Astrocyte (in vitro differentiated cells and primary cell): ENCODE data around the gene FLRT1. TPM values are rescaled to one million over a fixed set of nuclear protein-coding genes. Genes with fewer than 3 reads are reported as not detected.

Experiments used
- DNase-seq: peaks from one replicate; pipeline ENCODE4 v3.0.0-alpha.2; 2010; ENCODE audit warnings: low read depth
- FAIRE-seq: peaks from 2 replicates; lab custom pipeline; 2011; peaks lifted over from hg19 to GRCh38; lab: Jason Lieb, UNC
- H2AFZ ChIP-seq: 2 replicates; pipeline ENCODE4 v1.6.0; 2012; ENCODE audit warnings: low read depth, low read length, inconsistent platforms
- H3K27ac ChIP-seq: 2 replicates; pipeline ENCODE4 v1.5.1; 2011; ENCODE audit warnings: low read depth, low read length, inconsistent platforms
- H3K27me3 ChIP-seq: 2 replicates; pipeline ENCODE4 v1.6.0; 2011; ENCODE audit warnings: low read length, inconsistent platforms; ENCODE audit not compliant: insufficient read depth
- H3K36me3 ChIP-seq: 2 replicates; pipeline ENCODE4 v1.5.1; 2011; ENCODE audit warnings: low read length, inconsistent platforms; ENCODE audit not compliant: insufficient read depth
- H3K4me1 ChIP-seq: 2 replicates; pipeline ENCODE4 v1.5.1; 2011; ENCODE audit warnings: low read length, inconsistent platforms; ENCODE audit not compliant: insufficient read depth
- H3K4me2 ChIP-seq: 2 replicates; pipeline ENCODE4 v1.6.0; 2012; ENCODE audit warnings: low read length, inconsistent platforms
- H3K4me3 ChIP-seq: 2 replicates; pipeline ENCODE4 v1.5.1; 2011; ENCODE audit warnings: low read depth, mild to moderate bottlenecking, low read length, inconsistent platforms; ENCODE audit not compliant: insufficient read depth
- H3K79me2 ChIP-seq: 2 replicates; pipeline ENCODE4 v1.6.0; 2012; ENCODE audit warnings: mild to moderate bottlenecking, low read length, inconsistent platforms; ENCODE audit not compliant: insufficient read depth
- H3K9ac ChIP-seq: 2 replicates; pipeline ENCODE4 v1.6.0; 2012; ENCODE audit warnings: mild to moderate bottlenecking, low read length, inconsistent platforms
- H3K9me3 ChIP-seq: 2 replicates; pipeline ENCODE4 v1.5.1; 2012; ENCODE audit warnings: low read depth, mild to moderate bottlenecking, low read length, inconsistent platforms; ENCODE audit not compliant: insufficient read depth
- H4K20me1 ChIP-seq: 2 replicates; pipeline ENCODE4 v1.6.0; 2012; ENCODE audit warnings: low read length, inconsistent platforms; ENCODE audit not compliant: insufficient read depth
- H3K27ac Mint-ChIP-seq: one replicate; pipeline ENCODE4 v1.8.0; 2021; ENCODE audit warnings: mild to moderate bottlenecking, mixed read lengths; ENCODE audit not compliant: unreplicated experiment
- H3K27me3 Mint-ChIP-seq: one replicate; pipeline ENCODE4 v1.8.0; 2021; ENCODE audit warnings: low read depth, mixed read lengths; ENCODE audit not compliant: unreplicated experiment
- H3K36me3 Mint-ChIP-seq: one replicate; pipeline ENCODE4 v1.8.0; 2021; ENCODE audit warnings: low read depth, mixed read lengths; ENCODE audit not compliant: unreplicated experiment
- H3K4me1 Mint-ChIP-seq: one replicate; pipeline ENCODE4 v1.8.0; 2021; ENCODE audit warnings: low read depth, mixed read lengths; ENCODE audit not compliant: unreplicated experiment
- H3K4me3 Mint-ChIP-seq: one replicate; pipeline ENCODE4 v1.8.0; 2021; ENCODE audit warnings: mild to moderate bottlenecking, moderate library complexity, mixed read lengths; ENCODE audit not compliant: unreplicated experiment
- H3K9me3 Mint-ChIP-seq: one replicate; pipeline ENCODE4 v1.8.0; 2021; ENCODE audit warnings: mild to moderate bottlenecking, mixed read lengths; ENCODE audit not compliant: unreplicated experiment
- CTCF ChIP-seq: IDR thresholded peaks from 2 replicates; pipeline ENCODE4 v1.5.1; 2011; ENCODE audit warnings: low read depth, mild to moderate bottlenecking, inconsistent platforms, low read length, moderate library complexity; ENCODE audit not compliant: insufficient read depth
- EZH2 ChIP-seq: IDR thresholded peaks from 2 replicates; pipeline ENCODE4 v1.6.1; 2012; ENCODE audit warnings: mild to moderate bottlenecking, low read length, inconsistent platforms; ENCODE audit not compliant: insufficient read depth
- total RNA-seq: library from RNA; stranded (reverse); gene quantifications from 2 replicates; pipeline ENCODE4 v1.2.1, GENCODE V29; 2021

Gene FLRT1
- total RNA-seq, 1 donor from 2014 or later, result 0.20 TPM

DNA sequence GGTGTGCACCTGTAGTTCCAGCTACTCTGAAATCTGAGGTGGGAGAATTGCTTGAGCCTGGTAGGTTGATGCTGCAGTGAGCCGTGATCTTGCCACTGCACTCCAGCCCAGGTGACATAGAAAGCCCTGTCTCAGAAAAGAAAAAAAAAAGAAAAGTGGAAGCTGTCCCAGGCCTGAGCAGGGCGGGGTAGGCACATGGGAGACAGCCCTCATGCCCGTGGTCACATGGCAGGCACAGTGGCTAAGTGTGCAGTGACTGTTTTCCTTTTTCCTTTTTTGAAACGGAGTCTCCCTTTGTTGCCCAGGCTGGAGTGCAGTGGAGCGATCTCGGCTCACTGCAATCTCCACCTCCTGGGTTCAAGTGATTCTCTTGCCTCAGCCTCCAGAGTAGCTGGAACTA is 41.7 kb upstream of the FLRT1 start:
- no peaks in the 10 kb centered on the region for H3K4me1 ChIP-seq
- H3K9me3 ChIP-seq, result no peaks in the 10 kb centered on the region
- peaks cover 12% of the 10 kb centered on the region for H3K36me3 Mint-ChIP-seq
- no peak overlapping the region for H3K27ac Mint-ChIP-seq
- peaks cover 22% of the 10 kb centered on the region for H3K79me2 ChIP-seq
- H3K27ac ChIP-seq, result no peak overlapping the region
- no peak overlapping the region for H2AFZ ChIP-seq
- peaks cover 4% of the 10 kb centered on the region for H3K36me3 ChIP-seq
- DNase-seq, result no peak
- FAIRE-seq, result no peak
- no peak overlapping the region for H3K4me2 ChIP-seq
- H3K4me1 Mint-ChIP-seq, result peaks cover 3% of the 10 kb centered on the region
- TF ChIP-seq EZH2 (no peak), CTCF (no peak)
- H3K9ac ChIP-seq, result no peak overlapping the region
- no peaks in the 10 kb centered on the region for H3K9me3 Mint-ChIP-seq
- H3K4me3 Mint-ChIP-seq, result no peak overlapping the region
- peaks cover 84% of the 10 kb centered on the region for H4K20me1 ChIP-seq
- H3K27me3 Mint-ChIP-seq, result no peaks in the 10 kb centered on the region
- no peaks in the 10 kb centered on the region for H3K27me3 ChIP-seq
- no peak overlapping the region for H3K4me3 ChIP-seq

DNA sequence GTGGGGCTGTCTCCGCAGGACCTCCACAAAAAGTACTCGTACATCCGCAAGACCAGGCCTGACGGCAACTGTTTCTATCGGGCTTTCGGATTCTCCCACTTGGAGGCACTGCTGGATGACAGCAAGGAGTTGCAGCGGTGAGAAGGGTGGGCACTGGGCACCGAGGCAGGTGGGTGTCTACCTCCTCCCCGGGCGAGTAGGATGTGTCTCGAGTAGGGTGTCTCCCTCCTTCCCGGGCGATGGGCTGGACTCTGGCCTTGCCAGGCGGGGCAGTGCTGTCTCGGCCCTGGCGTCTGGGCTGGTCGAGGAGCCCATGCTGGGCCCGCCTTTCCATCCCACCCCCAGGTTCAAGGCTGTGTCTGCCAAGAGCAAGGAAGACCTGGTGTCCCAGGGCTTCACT is 39.2 kb upstream of the FLRT1 start:
- H3K9me3 Mint-ChIP-seq, result no peaks in the 10 kb centered on the region
- no peaks in the 10 kb centered on the region for H3K9me3 ChIP-seq
- no peak overlapping the region for H3K27ac Mint-ChIP-seq
- H3K9ac ChIP-seq, result no peak overlapping the region
- peaks cover 3% of the 10 kb centered on the region for H3K27me3 Mint-ChIP-seq
- FAIRE-seq (no peak), DNase-seq (no peak)
- no peak overlapping the region for H2AFZ ChIP-seq
- H3K4me3 ChIP-seq, result no peak overlapping the region
- no peak overlapping the region for H3K27ac ChIP-seq
- H4K20me1 ChIP-seq, result peaks cover 84% of the 10 kb centered on the region
- H3K36me3 ChIP-seq, result peaks cover 4% of the 10 kb centered on the region
- peaks cover 3% of the 10 kb centered on the region for H3K36me3 Mint-ChIP-seq
- H3K4me1 ChIP-seq, result peaks cover 5% of the 10 kb centered on the region
- H3K4me1 Mint-ChIP-seq, result peaks cover 1% of the 10 kb centered on the region
- no peak overlapping the region for H3K4me3 Mint-ChIP-seq
- no peak for TF ChIP-seq CTCF
- TF ChIP-seq EZH2, result no peak
- no peaks in the 10 kb centered on the region for H3K27me3 ChIP-seq
- no peak overlapping the region for H3K4me2 ChIP-seq
- peaks cover 2% of the 10 kb centered on the region for H3K79me2 ChIP-seq

- no peak for DNase-seq
- H3K79me2 ChIP-seq, result no peaks in the 10 kb centered on the region
- Mint-ChIP-seq H3K27me3 (peaks cover 8% of the 10 kb centered on the region), H3K27ac (no peak overlapping the region), H3K9me3 (no peaks in the 10 kb centered on the region), H3K4me3 (no peak overlapping the region), H3K36me3 (no peaks in the 10 kb centered on the region), H3K4me1 (peaks cover 1% of the 10 kb centered on the region)
- no peak overlapping the region for H3K4me2 ChIP-seq
- H2AFZ ChIP-seq, result no peak overlapping the region
- FAIRE-seq, result no peak
- H3K4me3 ChIP-seq, result no peak overlapping the region
- H3K9ac ChIP-seq, result no peak overlapping the region
- no peaks in the 10 kb centered on the region for H3K27me3 ChIP-seq
- TF ChIP-seq EZH2 (no peak), CTCF (no peak)
- H3K36me3 ChIP-seq, result peaks cover 4% of the 10 kb centered on the region
- peaks cover 10% of the 10 kb centered on the region for H3K4me1 ChIP-seq
- H4K20me1 ChIP-seq, result peaks cover 80% of the 10 kb centered on the region
- H3K27ac ChIP-seq, result no peak overlapping the region
- no peaks in the 10 kb centered on the region for H3K9me3 ChIP-seq
Observed at GRCh38 chr11:63997104-63997700, 38.5 kb upstream of the FLRT1 start.
